Fibroblast of skin of abdomen (primary cell): ENCODE measurements around the gene CMBL. TPM values are rescaled to one million over a fixed set of nuclear protein-coding genes. Genes with fewer than 3 reads are reported as not detected.
"Not testable (repeated sequence)": the region's sequence is repeated elsewhere in the genome, so short reads cannot be mapped to it uniquely, and the experiment has no call there.

Experiments used
- DNase-seq: peaks from one replicate; pipeline ENCODE4 v3.0.0-alpha.2; 2013
- polyA plus RNA-seq, 2 experiments: library from polyadenylated mRNA; unstranded; fragments of 120-200 nt; gene quantifications; one replicate each; pipeline ENCODE4 v1.2.1, GENCODE V29; 2013; ENCODE audit not compliant: insufficient read length in 2 of 2

Gene CMBL
- polyA plus RNA-seq (2013, experiment 1 of 2; ENCODE audit: insufficient read length), result 21.8 TPM
- polyA plus RNA-seq (2013, experiment 2 of 2; ENCODE audit: insufficient read length), result 20.5 TPM

- peak; percentile 55 for DNase-seq
These were observed at the start of gene CMBL for GRCh38 chr5:10307206-10308148. TSS of gene CMBL (minus strand) at chr5:10307902. CDS start at chr5:10290762, 17,140 bp downstream.

DNA sequence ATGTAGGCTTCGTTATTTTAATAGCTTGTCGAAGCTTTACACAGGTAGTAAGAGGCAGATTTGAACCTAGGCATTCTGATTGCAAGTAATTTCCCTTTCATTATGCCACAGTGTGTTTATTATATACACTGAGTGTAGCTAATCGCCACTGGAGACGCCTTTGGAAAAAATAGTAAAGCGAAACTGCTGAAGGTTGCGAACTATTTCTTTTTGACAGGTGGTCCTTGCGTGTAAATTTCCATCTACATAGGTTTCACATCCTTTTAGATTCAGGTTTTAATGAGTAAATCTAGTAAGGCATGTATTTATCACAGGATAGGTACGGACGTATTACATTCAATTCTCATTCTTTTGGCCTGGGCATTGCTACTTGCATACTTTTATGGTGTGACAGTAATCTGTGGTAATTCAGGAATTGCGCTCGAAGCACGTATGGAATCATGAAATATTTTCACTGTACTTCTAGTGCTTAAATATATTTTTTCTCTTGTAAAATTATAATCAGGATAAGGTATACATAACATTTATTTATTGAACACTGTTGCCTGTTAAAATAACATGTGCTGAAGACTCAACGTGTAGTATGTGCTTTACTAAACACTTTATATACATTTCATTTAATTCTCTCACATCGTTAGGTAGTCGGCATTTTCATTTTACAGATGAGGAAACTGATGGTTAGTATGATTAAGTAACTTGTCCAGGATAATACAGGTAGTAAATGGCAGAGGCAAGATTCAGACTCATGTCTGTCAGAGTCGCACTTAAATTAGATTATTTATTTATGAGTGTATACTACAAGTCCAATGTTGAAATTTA lies 47.6 kb upstream of the CMBL start:
- peak; percentile 79 for DNase-seq

DNA sequence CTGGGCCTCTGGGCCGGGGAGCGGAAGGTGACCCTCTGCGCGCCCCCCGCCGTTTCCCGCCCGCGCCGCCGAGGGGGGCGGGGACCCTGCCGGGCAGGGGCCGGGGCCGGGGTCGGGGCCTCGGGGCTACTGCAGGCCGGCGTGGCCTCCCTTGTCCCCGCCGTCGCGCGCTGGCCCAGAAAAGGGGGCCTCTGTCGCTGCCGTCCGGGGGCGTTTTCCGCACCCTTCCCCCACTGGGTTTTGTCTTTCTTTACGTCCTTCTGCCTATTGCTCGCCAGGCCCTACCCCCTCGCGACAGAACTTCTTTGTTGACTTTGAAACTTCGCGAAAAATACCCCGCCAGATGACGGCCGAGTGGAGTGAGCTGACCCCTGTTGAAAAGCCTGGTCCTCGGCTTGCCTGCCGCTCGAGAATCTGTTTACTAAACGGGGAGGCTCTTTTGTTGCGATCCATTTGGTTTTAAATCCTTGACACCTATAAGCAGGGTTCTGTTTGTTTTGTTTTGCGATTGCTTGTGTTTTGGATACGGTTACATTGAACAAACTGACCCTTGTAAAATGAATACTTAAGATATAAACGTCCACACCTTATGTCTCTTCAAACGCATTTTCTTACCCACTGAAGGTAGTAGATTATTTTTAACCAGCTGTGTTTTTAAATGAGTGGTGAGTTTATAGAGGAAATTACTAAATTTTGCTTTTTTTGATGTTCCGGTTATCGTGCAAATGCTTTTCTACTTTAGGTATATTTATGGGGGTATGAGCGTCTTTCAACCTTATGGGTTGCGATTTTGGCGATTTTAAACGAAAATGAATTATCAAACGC lies 46.6 kb upstream of the CMBL start:
- peak; percentile 34 for DNase-seq

GRCh38 chr5:10353241-10354047 lies 45.7 kb upstream of the CMBL start, which contains the start of gene MARCHF6:
TSS of gene MARCHF6 (plus strand) at chr5:10353695. CDS start at chr5:10353899, 204 bp downstream.
- DNase-seq, result peak; percentile 92

GRCh38 chr5:10352430-10353240 lies 44.9 kb upstream of the CMBL start:
- peak; percentile 25 for DNase-seq

DNA sequence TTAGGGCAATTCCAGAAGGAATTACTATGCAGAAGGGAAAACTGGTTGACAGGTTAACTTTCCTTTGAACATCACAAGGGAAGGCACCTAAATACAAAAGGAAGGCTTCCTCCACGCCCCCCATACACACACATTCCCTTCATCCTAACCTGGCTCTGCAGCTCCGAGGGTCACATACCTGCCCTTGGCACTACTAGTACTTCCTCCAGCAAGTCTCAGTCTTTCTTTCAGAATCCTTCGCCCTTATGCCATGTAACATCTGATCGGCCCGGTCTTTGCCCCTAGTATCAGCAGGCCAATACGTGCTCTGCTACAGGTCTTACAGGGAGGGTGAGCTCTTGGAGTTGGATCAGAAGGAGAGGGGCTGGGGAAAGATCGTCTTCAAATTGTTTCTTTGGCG lies 44.2 kb upstream of the CMBL start:
- DNase-seq, result no peak

DNA sequence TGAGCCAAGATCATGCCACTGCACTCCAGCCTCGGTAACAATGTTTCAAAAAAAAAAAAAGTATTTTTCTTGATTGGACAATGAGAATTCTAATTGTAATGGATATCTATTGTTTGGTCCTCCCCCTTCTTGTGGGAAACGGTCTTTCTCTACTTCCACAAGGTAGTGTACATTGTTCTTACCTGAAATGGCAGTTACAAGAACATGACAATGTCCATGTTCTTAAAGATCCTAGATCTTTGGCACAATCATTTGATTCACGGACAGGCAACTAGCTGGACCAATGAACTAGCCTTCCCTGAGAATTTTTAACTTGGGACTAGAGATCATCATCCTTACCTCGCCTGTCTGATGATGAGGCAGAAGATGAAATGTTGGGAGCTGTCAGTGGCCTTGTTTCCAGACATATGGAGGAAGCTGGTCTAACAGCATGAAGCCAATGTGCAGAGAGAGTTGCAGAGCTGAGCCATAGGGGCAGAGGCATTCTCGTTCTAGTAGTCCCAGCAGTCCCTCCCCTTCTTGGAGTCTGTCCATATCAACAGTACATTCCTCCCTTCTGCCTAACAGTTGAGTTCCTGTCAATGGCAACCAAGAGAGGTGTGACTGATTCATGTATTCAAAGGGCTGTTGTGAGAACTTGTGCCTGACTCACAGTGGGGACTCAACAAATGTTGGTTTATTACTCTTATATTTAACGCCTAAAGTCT lies 43.6 kb upstream of the CMBL start:
- DNase-seq, result peak; percentile 74

- DNase-seq, result no peak
These were observed 40.6 kb upstream of the CMBL start for GRCh38 chr5:10348258-10348657.

DNA sequence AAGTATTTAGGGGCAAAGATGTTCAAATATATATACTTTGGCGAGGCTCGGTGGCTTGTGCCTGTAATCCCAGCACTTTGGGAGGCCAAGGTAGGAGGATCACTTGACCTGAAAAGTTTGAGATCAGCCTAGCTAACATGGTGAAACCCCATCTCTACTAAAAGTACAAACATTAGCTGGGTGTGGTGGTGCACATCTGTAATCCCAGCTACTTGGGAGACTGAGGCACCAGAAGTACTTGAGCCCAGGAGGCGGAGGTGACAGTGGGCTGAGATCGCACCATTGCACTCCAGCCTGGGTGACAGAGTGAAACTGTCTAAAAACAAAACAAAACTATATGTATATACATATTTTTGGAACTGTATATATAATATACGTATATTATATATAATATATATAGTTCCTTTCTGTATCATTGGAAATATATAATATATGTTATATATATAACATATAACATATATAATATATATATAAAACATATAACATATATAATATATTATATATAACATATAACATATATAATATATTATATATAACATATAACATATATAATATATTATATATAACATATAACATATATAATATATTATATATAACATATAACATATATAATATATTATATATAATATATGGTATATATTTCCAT lies 36.9 kb upstream of the CMBL start:
- not testable (repeated sequence) for DNase-seq

- no peak for DNase-seq
These were observed 35.8 kb upstream of the CMBL start for GRCh38 chr5:10343486-10343885.

DNA sequence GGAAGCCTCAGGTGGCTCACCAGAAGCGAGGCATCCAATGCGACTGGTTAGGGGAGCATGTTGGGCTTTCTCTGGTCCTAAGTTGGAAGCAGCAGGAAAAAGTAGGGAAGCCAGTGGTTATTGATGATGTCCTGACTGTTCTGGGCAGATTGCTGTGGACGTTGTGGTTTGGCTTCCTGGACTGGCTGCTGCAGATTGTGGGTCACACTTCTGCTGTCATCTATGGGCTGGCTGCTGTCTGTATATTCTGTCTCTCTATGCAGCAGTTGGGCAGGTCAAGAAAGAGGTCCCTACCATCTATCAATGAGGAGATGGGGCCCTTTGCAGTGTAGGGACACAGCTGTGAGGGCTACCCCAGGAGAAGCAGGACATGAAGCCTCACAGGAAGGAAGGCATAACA lies 32.3 kb upstream of the CMBL start:
- no peak for DNase-seq

- no peak for DNase-seq
These were observed 31.5 kb upstream of the CMBL start for GRCh38 chr5:10339058-10339811.

DNA sequence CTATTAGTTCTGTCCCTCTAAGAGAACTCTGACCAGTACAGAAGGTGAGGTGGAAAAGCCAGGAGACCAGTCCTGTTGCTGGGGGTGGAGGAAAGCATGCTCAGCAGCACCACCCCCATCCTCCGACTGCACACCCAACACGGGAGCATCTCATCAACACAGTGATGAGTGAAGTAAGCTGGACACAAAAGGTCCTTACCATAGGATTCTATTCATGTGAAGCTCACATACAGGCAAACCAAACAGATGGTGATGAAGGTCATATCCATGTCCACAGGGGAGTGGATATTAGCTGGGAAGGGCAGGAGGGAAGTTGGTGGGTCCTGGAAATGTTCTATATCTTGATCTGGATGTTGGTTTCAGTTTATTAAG lies 31.0 kb upstream of the CMBL start:
- DNase-seq, result no peak

DNA sequence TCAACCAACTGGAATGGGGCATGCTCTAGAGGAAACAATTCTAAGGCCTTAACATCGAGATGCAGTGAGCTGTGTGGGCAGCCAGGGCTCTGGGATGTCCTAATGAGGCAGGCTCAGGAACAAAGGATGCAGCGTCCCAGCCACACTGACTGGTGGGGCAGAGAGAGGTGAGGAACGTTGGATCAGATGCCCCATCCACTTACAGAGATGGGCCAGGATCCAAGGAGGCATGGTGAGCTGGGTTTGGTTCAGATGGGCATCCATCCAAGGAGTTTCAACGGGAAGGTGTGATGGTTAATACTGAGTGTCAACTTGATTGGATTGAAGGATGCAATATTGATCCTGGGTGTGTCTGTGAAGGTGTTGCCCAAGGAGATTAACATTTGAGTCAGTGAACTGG lies 30.3 kb upstream of the CMBL start:
- DNase-seq, result no peak

- no peak for DNase-seq
These were observed 29.4 kb upstream of the CMBL start for GRCh38 chr5:10337107-10337506.

DNA sequence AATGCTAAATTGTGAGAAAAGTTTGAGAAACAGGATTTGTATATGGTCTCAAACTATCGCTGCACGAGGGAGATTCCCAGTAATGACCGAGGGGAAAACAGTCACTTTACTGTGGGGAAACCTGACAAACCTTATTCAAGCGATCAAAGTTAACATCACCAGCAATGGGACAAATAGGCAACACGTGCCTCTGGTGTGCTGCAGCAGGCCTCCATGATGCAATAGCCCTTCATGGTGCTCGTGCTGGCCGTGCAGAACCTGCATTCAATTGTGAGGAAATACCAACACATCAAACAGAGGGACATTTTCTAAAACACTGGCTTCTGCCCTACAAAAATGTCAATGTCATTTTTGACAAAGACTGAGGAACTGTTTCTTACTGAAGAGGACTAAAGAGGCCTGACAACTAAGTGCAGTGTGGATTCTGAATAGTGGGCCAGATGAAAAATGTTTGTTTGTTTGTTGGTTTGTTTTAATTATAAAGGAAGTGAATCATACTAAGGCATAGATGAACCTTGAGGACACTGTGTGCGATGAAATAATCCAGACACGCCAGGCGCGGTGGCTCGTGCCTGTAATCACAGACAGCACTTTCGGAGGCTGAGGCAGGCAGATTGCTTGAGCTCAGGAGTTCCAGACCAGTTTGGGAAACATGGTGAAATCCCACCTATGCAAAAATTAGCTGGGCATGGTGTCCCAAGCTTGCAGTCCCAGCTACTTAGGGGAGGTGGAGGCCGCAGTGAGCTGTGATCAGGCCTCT lies 28.2 kb upstream of the CMBL start:
- no peak for DNase-seq

- DNase-seq, result no peak
These were observed 27.1 kb upstream of the CMBL start for GRCh38 chr5:10334831-10335230.
